HG02840 (cell line): Measurements from ENCODE around the gene AADACL2.

Experiments
- ATAC-seq: cut with Tn5 transposase; IDR thresholded peaks from one replicate; pipeline ENCODE4 v1.9.1; 2021; ENCODE audit warnings: mild to moderate bottlenecking, moderate library complexity, moderate number of reproducible peaks; ENCODE audit not compliant: unreplicated experiment, low FRiP score

Gene AADACL2

DNA sequence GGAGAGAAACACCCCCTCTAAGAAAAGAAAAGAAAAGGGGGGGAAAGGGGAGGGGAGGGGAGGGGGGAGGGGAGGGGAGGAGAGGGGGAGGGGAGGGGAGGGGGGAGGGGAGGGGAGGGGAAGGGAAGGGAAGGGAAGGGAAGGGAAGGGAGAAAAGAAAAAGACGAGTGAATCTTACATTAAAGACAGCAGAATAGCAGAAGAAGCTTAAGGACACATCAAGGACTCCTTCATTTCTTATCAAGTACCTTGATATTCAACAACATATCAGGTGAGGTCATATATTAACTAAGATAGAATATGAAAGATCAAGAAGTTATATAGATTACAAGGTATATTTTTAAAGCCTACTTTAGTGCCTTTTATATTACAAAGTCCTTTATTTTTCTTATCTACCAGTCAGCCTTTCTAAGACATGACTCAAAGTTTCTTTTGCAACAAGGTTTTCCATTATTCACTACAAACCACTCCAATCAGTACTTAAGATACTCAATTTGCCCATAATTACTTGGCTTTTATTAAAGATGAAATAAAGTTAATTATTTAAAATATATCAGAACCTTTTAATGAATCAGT lies 62.5 kb downstream of the AADACL2 start:
- no peak for ATAC-seq

DNA sequence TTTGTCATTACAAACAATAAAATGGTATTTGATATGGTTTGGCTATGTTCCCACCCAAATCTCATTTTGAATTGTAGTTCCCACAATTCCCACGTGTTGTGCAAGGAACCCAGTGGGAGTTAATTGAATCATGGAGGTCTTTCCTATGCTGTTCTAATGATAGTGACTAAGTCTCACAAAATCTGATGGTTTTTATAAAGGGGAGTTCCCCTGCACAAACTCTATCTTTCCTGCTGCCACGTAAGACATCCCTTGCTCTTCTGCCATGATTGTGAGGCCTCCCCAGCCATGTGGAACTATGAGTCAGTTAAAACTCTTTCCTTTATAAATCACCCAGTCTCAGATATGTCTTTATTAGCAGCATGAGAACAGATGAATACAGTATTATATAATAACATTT lies 64.7 kb downstream of the AADACL2 start:
- no peak for ATAC-seq

DNA sequence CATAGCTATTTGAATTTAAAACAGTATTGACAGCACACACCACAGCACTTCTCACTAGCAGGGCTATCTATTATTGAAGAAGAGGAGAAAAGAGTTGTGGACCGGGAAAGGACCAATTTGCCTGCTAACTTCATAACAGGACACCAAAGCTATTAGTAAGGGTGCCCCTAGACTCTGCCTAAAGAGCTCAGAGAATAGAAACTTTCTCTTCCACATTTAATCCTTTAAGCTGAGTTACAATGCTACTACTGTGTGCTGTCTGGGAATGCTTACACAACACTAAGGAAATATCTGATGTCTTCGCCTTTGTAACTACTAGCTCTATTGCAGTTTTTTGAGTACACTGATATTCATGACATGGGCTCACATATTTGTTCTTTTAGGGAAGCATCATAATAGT lies 66.7 kb downstream of the AADACL2 start:
- ATAC-seq = no peak

DNA sequence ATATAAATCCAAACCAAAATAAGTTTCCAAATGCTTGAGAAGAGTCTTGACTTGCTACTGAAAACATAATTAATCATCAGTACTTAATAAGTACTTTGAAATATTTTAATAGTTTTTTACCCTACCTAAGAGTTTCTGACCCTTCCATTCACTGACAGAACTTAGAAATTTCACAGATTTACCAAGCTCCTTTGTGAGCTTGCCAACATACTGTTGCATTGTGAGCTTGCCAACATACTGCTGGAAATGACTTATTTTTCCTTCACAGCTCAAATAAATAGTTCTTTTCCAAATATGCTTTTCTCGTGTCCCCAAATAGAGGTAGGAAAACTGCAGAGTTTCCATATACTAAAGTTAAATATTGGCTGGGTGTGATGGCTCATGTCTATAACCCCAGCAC lies 70.5 kb downstream of the AADACL2 start:
- ATAC-seq = no peak

DNA sequence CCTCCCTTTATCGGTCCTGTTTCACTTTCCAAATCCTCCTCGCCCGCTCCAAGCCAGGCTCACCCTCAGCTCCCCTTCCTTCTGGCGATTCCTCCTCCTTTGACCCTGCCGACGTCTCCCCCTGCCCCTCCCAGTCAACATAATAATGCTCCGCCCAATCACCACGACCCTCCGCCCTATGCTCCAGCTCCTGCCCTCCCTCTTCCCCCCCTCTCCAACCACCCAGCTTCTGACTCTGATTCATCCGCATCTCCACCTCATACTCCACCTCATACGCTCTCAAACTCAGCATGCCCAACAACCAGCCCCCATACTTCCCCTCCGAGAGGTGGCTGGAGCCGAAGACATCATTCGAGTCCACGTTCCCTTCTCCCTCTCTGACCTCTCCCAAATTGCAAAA lies 73.1 kb downstream of the AADACL2 start:
- ATAC-seq = no peak
